ENCODE measurements around the gene MEGF8. TPM values are rescaled to one million over a fixed set of nuclear protein-coding genes. Genes with fewer than 3 reads are reported as not detected.
A peak's percentile ranks its signal among the peaks of the same experiment; 100 is the strongest.

The MEGF8 gene
- total RNA-seq, 1 donor from 2014 or later: 43.1 TPM

GRCh38 chr19:42388851-42389489, 63.5 kb downstream of the MEGF8 start:
- no peak for DNase-seq

DNA sequence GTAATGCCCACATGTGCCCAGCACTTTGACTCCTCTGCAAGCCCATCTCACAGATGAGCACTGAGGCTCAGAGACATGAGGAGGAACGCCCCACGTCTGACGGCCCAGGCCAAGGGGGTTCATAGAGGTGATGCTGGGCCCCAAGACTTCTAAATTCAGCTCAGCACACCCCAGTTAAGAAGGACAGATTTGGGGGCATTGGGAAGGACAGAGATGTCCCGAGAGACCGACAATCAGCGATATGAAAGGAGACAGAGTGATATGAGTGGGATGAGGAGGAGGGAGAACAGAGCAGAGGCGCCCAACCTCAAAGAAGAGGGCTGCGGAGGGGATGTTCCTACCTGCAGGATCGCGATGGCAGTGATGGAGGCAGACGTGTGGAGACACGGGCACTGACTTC, 64.5 kb downstream of the MEGF8 start, which contains the start of gene CNFN:
Gene CNFN, minus strand, starts transcription at position 399 of the 400 bp plus-strand sequence. CDS start 1,260 bp downstream, outside the sequence.
- no peak for DNase-seq

DNA sequence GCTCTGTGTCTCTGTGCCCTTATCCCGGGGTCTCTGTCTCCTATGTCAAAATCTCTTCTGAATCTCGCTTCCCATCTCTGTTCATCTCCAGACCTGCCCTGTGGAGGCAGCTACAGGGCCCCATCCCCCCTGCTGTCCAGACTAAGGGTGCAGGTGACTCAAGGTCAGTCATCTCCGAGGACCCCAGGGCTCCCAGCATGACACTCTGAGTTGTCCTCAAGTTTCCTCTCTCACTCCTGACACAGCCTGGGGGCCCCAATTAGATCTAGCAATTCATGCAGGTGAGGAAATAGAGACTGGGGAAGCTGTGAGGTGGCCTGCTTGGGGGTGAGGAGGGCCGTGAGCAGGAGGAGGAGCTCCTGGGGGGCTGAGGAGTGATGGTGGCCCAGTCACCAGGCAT, 66.7 kb downstream of the MEGF8 start:
- DNase-seq: no peak

- DNase-seq: no peak
These were observed 69.3 kb downstream of the MEGF8 start for GRCh38 chr19:42394751-42395150.

DNA sequence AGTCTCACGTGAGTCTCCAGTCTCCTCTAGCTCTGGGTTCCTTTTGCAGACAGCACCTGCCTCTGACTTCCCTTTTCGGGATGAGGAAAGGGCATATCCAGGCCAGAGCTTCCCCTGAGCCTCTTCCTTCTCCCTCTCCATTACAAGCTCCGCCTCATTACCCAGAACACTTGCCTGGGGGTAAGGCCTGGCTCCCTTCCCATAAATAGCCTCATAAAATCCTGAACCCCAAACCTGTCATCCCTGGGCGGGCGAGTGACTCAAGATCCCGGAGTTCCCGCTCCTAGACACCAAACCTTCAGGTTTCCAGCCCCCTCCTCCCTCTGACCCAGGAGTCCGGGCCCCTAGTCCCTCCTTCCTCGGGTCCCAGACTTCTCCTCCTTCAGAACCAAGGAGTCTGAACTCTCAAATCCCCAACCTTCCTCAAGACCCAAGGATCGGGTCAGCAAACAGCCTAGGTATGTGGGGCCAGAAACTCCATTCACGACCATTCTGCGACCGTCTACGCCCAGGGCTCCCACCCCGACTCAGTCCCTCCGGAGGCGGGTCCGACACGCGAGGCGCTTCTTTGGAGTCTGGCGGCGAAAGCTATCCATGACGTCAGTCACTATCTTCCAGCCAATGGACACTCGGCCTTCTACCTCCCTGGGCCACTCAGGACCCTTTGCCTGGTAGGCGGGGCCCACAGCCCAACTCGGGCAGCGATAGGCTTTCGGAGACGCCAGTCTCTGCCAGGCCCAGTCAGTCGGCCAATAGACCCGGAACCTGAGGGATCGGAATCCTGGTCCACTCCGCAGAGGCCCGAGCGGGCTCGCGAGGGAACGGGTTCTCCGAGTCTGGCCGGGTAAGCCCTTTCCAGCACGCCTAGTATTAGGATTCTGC, 71.2 kb downstream of the MEGF8 start:
- peak; percentile 99 for DNase-seq

- DNase-seq: no peak
These were observed 72.1 kb downstream of the MEGF8 start for GRCh38 chr19:42397263-42398166.

GRCh38 chr19:42400404-42400803, 75.0 kb downstream of the MEGF8 start:
- DNase-seq: no peak

- peak; percentile 89 for DNase-seq
These were observed 76.2 kb downstream of the MEGF8 start for GRCh38 chr19:42401365-42402303.

DNA sequence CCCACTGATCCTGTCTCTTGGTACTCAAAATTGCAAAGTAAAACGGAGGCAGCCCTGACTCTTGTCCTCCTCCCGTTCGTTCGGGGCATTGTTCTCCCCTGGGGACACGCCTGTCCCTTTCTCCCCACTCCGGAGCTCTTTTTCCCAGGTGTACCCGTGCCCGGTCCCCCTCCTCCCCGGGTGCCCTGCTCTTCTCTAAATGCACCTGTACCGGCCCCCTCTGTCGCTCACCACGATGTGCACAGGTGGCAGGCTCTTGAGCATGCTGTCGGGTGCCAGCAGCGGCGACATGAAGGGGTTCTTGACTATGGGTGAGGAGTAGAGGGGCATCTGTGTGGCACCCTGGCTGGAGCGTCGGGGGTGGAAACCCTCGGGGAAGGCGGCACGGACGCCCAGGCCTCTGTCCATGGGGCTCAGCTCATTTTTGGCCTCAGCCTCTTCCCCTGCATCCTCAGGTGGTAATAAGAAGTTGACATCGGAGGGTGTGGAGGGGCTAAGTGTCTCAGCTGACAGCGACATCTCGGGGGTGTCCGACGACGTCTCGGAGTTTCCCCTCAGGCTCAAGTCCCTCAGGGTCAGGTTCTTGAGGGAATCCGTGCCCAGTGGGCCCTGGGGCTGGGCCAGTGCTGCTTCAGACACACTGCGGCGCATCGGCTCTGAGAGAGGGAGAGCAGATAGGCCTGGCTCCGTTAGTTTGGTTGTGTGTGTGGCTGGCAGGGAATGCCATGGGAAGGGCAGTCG, 77.1 kb downstream of the MEGF8 start:
- no peak for DNase-seq

DNA sequence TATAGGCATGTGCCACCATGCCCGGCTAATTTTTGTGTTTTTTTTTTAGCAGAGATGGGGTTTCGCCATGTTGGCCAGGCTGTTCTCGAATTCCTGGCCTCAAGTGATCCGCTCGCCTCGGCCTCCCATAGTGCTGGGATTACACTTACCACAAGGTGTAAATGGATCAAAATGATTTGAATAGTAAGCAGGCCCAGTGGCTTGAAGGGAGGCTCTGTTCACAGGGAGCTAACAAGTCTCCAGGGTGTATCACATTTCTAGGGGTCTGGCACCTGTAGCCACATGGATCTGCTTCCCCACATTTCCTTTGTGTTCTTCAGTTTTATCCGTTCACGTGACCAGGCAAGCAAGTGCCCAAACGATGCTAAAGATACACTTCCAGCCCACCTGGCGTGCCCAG, 78.2 kb downstream of the MEGF8 start:
- no peak for DNase-seq

GRCh38 chr19:42406111-42406510, 80.7 kb downstream of the MEGF8 start:
- no peak for DNase-seq

GRCh38 chr19:42407085-42407815, 81.8 kb downstream of the MEGF8 start:
- DNase-seq: no peak

DNA sequence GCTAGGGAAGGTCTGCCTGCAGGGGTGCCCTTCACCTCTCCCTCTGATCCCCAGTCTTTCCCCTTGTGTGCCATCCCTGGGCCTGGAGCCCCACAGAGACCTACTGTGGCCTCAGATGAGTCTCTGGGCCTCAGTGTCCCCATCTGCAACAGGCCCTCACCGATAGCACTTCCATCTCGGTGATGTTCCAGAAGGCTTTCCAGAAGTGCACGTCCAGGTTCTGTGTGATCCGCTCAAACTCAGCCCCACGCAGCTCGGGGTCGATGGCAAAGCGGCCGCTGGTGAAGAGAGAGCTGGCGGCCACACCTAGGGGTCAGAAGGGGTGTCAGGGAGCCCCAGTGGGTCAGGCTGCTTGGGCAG, 82.4 kb downstream of the MEGF8 start:
- no peak for DNase-seq

- peak; percentile 17 for DNase-seq
These were observed 84.0 kb downstream of the MEGF8 start for GRCh38 chr19:42409477-42409876.

GRCh38 chr19:42410371-42410770, 84.9 kb downstream of the MEGF8 start:
- no peak for DNase-seq

DNA sequence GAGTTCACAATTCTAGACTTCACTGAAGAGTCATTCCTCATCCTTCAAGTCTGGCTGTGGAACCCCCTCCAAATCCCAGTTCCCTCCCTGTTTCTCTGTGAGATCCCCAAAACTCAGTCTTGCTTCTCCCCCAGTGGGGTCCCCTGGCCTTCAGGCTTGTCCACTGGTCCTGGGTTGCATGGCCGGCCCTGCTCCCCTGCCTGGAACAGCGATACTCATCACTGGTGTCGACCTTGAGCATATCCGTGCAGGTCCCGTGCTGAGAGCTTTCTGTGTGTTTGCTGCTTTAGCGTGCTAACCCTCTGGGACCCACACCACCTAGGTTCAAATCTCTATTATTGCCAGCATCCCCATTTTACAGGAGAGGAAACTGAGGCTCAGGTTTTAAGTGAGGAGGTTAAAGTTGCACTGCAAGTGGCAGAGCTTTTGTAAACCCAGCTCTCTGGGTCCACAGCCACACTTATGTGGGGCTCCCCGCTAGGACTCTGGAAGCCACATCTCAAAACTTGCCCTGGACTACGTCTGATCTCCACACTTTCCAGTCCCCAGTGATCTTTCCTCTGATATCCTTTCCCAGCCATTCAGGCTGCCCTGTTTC, 86.2 kb downstream of the MEGF8 start:
- no peak for DNase-seq

- DNase-seq: no peak
These were observed 86.8 kb downstream of the MEGF8 start for GRCh38 chr19:42412227-42412626.

DNA sequence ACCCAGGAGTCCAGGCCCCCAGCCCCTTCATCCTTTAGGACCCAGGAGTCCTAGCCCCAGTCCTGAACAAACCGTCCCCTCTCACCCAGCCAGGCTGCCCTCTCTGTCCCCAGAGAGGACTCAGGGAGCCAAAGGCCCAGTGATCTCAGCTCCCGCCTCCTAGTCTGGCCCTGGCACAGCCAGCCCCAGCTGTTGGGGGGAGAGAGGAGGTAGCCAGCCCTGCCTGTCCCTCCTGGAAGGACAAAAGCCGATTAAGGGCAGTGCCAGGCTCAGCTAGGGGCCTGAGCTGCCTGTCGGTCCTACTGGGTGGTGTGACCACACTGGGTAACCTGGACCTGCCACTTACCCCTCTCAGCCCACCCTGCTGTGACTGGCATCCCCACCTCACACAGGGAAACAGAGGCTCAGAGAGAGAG, 87.2 kb downstream of the MEGF8 start:
- DNase-seq: no peak

- DNase-seq: no peak
These were observed 93.9 kb downstream of the MEGF8 start for GRCh38 chr19:42419309-42419708.

DNA sequence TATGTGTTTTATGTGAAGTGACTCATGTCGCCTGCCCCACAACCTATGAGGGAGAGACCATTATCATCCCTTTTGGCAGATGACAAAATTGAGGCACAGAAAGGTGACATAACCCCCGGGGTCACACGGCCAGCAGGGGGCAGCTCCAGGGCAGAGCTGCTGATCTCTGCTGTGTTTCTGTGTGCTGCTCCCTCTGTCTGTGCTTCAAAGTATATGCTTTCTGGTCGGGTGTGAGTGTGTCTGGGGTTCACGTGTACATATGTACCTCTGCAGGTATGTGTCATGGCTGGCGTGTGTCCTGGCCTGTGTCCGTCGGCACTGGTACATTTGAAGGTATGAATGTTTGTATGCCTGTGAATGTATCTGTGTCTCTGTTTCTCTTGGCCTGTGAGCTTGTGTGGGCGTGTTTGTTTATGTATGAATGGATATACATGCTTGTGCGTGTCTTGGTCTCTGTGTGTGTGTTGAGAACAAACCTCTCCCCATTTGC, 94.7 kb downstream of the MEGF8 start:
- peak; percentile 75 for DNase-seq
